Trophoblast cell (in vitro differentiated cells and primary cell): ENCODE measurements around the gene PCDHB10.
"Not testable (repeated sequence)": the region's sequence is repeated elsewhere in the genome, so short reads cannot be mapped to it uniquely, and the experiment has no call there.

ENCODE experiments used
- DNase-seq, 2 donors: peaks; one replicate each; pipeline ENCODE4 v3.0.0-alpha.2; 2016
- H2AFZ ChIP-seq: 2 replicates; pipeline ENCODE4 v1.6.1; 2013; ENCODE audit warnings: low read length, moderate library complexity, mild to moderate bottlenecking; ENCODE audit not compliant: insufficient read depth, poor library complexity
- H2AK5ac ChIP-seq: 2 replicates; pipeline ENCODE4 v1.6.1; 2013; ENCODE audit warnings: mild to moderate bottlenecking, low read length
- H2BK120ac ChIP-seq: 2 replicates; pipeline ENCODE4 v1.6.1; 2013; ENCODE audit warnings: low read length, mild to moderate bottlenecking, moderate library complexity; ENCODE audit not compliant: insufficient read depth, poor library complexity
- H2BK12ac ChIP-seq: 2 replicates; pipeline ENCODE4 v1.6.1; 2013; ENCODE audit warnings: mild to moderate bottlenecking, low read length, moderate library complexity
- H2BK5ac ChIP-seq: 2 replicates; pipeline ENCODE4 v1.6.1; 2013; ENCODE audit warnings: low read length, low read depth, moderate library complexity, mild to moderate bottlenecking; ENCODE audit not compliant: poor library complexity
- H3K14ac ChIP-seq: 2 replicates; pipeline ENCODE4 v1.6.1; 2013; ENCODE audit warnings: mild to moderate bottlenecking, low read length
- H3K18ac ChIP-seq: 2 replicates; pipeline ENCODE4 v1.6.1; 2013; ENCODE audit warnings: mild to moderate bottlenecking, low read length
- H3K23ac ChIP-seq: 2 replicates; pipeline ENCODE4 v1.6.1; 2013; ENCODE audit warnings: low read length
- H3K27ac ChIP-seq: 2 replicates; pipeline ENCODE4 v1.5.1; 2013; ENCODE audit warnings: low read depth, mild to moderate bottlenecking, inconsistent platforms, low read length, moderate library complexity
- H3K27me3 ChIP-seq: 2 replicates; pipeline ENCODE4 v1.6.1; 2013; ENCODE audit warnings: inconsistent platforms, mild to moderate bottlenecking, low read length, moderate library complexity; ENCODE audit not compliant: insufficient read depth
- H3K36me3 ChIP-seq, 2 experiments: 1 replicate in 1 of 2; 2 replicates in 1 of 2; pipeline ENCODE4 v1.6.1; 2013; ENCODE audit warnings: low read length in 2 of 2, mild to moderate bottlenecking in 2 of 2, moderate library complexity in 1 of 2; ENCODE audit not compliant: insufficient read depth in 2 of 2, control insufficient read depth in 1 of 2
- H3K4ac ChIP-seq: 2 replicates; pipeline ENCODE4 v1.6.1; 2013; ENCODE audit warnings: low read depth, mild to moderate bottlenecking, low read length, moderate library complexity
- H3K4me1 ChIP-seq, 2 experiments: 1 replicate in 1 of 2; 2 replicates in 1 of 2; pipeline ENCODE4 v1.6.1; 2013; ENCODE audit warnings: low read length in 2 of 2, mild to moderate bottlenecking in 2 of 2, moderate library complexity in 1 of 2; ENCODE audit not compliant: insufficient read depth in 2 of 2, control insufficient read depth in 1 of 2
- H3K4me2 ChIP-seq: 2 replicates; pipeline ENCODE4 v1.6.1; 2013; ENCODE audit warnings: inconsistent platforms, mild to moderate bottlenecking, low read length, moderate library complexity
- H3K4me3 ChIP-seq: 2 replicates; pipeline ENCODE4 v1.5.1; 2013; ENCODE audit warnings: mild to moderate bottlenecking, low read depth, low read length, inconsistent platforms
- H3K79me1 ChIP-seq: one replicate; pipeline ENCODE4 v1.6.1; 2013; ENCODE audit warnings: low read length
- H3K79me2 ChIP-seq: 2 replicates; pipeline ENCODE4 v1.6.1; 2013; ENCODE audit warnings: low read length, mild to moderate bottlenecking; ENCODE audit not compliant: control insufficient read depth, insufficient read depth, poor library complexity
- H3K9ac ChIP-seq: 2 replicates; pipeline ENCODE4 v1.6.1; 2013; ENCODE audit warnings: mild to moderate bottlenecking, low read length
- H3K9me3 ChIP-seq: 2 replicates; pipeline ENCODE4 v1.6.1; 2013; ENCODE audit warnings: low read depth, mild to moderate bottlenecking, control low read depth, inconsistent platforms, low read length; ENCODE audit not compliant: insufficient read depth
- H4K12ac ChIP-seq: 2 replicates; pipeline ENCODE4 v1.6.1; 2013; ENCODE audit warnings: low read depth, mild to moderate bottlenecking, low read length, moderate library complexity
- H4K8ac ChIP-seq: 2 replicates; pipeline ENCODE4 v1.6.1; 2013; ENCODE audit warnings: low read depth, mild to moderate bottlenecking, low read length, moderate library complexity
- H4K91ac ChIP-seq: one replicate; pipeline ENCODE4 v1.6.1; 2013; ENCODE audit warnings: low read depth, mild to moderate bottlenecking, low read length, moderate library complexity
- WGBS: extraction: QIAGEN DNeasy Blood & Tissue Kit; methylation state at CpG from one replicate; pipeline ENCODE4 v1.1.7; 2013; ENCODE audit warnings: missing lambda C conversion rate; ENCODE audit not compliant: insufficient read length, insufficient coverage; ENCODE audit errors: extremely low coverage; 5-methylcytosine and 5-hydroxymethylcytosine counted together

Gene PCDHB10

DNA sequence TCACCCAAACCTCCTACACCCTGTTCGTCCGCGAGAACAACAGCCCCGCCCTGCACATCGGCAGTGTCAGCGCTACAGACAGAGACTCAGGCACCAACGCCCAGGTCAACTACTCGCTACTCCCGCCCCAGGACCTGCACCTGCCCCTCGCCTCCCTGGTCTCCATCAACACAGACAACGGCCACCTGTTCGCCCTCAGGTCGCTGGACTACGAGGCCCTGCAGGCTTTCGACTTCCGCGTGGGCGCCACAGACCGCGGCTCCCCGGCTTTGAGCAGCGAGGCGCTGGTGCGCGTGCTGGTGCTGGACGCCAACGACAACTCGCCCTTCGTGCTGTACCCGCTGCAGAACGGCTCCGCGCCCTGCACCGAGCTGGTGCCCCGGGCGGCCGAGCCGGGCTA lies 9.0 kb downstream of the PCDHB10 start:
- not testable (repeated sequence) for H2AK5ac ChIP-seq, H3K27me3 ChIP-seq, H3K4me2 ChIP-seq, H3K18ac ChIP-seq, H2BK5ac ChIP-seq, H3K79me1 ChIP-seq, H3K14ac ChIP-seq, H2BK120ac ChIP-seq, H3K9ac ChIP-seq, H2BK12ac ChIP-seq, H4K91ac ChIP-seq, H3K36me3 ChIP-seq, H4K8ac ChIP-seq, H3K79me2 ChIP-seq, H3K4me1 ChIP-seq, DNase-seq, H3K4me3 ChIP-seq, H3K23ac ChIP-seq, H3K9me3 ChIP-seq, H3K4ac ChIP-seq, H4K12ac ChIP-seq, H2AFZ ChIP-seq, H3K27ac ChIP-seq
- WGBS = no CpG with 5 or more reads among the region's 38 CpGs

- H3K4me1 ChIP-seq = not testable (repeated sequence)
Measured at GRCh38 chr5:141201646-141202045, 9.5 kb downstream of the PCDHB10 start.

DNA sequence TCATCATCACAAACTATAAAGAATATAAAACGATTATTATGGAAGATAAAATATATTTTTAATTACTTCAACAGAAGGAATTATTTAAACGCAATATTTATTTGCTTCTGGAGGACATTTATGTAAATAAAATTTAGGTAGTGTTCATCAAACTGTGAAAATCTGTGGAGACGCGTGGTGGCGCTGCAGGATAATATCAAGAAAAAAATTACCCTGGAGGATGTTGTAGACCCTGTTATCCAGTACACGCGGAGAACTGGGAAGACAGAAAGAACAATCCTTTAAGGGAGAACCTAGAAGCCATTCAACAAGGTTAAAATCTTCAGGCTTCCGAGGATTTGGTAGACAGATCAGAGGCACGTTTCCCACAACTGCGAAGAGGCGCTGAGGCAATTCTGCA lies 16.3 kb downstream of the PCDHB10 start, which contains the start of gene PCDHB12:
PCDHB12 (plus strand) TSS at position 242 of the 400 bp plus-strand sequence. CDS start 189 bp downstream, outside the sequence.
- H3K18ac ChIP-seq = no peak within 1 kb of the TSS
- no peak within 1 kb of the TSS for H3K4ac ChIP-seq
- H4K91ac ChIP-seq = no peak within 1 kb of the TSS
- DNase-seq = no peak
- H3K23ac ChIP-seq = no peak within 1 kb of the TSS
- H2BK120ac ChIP-seq = no peak within 1 kb of the TSS
- H3K36me3 ChIP-seq = peaks cover 0 to 1% of the 10 kb centered on the region in 2 experiments
- WGBS = no CpG with 5 or more reads among the region's 11 CpGs
- no peak within 1 kb of the TSS for H4K8ac ChIP-seq
- H3K4me3 ChIP-seq = no peak within 1 kb of the TSS
- no peaks in the 10 kb centered on the region for H3K9me3 ChIP-seq
- H3K79me1 ChIP-seq = no peaks in the 10 kb centered on the region
- no peak within 1 kb of the TSS for H3K27ac ChIP-seq
- no peak within 1 kb of the TSS for H2AFZ ChIP-seq
- H3K4me1 ChIP-seq = no peaks in the 10 kb centered on the region
- no peak within 1 kb of the TSS for H2BK12ac ChIP-seq
- no peak within 1 kb of the TSS for H4K12ac ChIP-seq
- no peak within 1 kb of the TSS for H2BK5ac ChIP-seq
- no peak within 1 kb of the TSS for H3K14ac ChIP-seq
- H3K27me3 ChIP-seq = no peaks in the 10 kb centered on the region
- no peak within 1 kb of the TSS for H2AK5ac ChIP-seq
- no peaks in the 10 kb centered on the region for H3K79me2 ChIP-seq
- no peak within 1 kb of the TSS for H3K4me2 ChIP-seq
- no peak within 1 kb of the TSS for H3K9ac ChIP-seq

More at GRCh38 chr5:141201646-141202045, 9.5 kb downstream of the PCDHB10 start:
- H3K27me3 ChIP-seq, H4K8ac ChIP-seq, H3K4ac ChIP-seq, DNase-seq, H2AK5ac ChIP-seq, H4K12ac ChIP-seq, H3K4me3 ChIP-seq, H3K23ac ChIP-seq, H4K91ac ChIP-seq, H3K14ac ChIP-seq, H2BK120ac ChIP-seq, H2BK5ac ChIP-seq, H3K79me2 ChIP-seq, H3K9me3 ChIP-seq, H2AFZ ChIP-seq, H3K4me2 ChIP-seq, H3K18ac ChIP-seq, H3K9ac ChIP-seq, H3K79me1 ChIP-seq, H2BK12ac ChIP-seq, H3K27ac ChIP-seq, H3K36me3 ChIP-seq: not testable (repeated sequence)
- no CpG with 5 or more reads among the region's 35 CpGs for WGBS

GRCh38 chr5:141210281-141210680 lies 18.1 kb downstream of the PCDHB10 start:
- not testable (repeated sequence) for H4K8ac ChIP-seq, H2BK12ac ChIP-seq
- WGBS = no CpG with 5 or more reads among the region's 39 CpGs

More at GRCh38 chr5:141210281-141210680, 18.1 kb downstream of the PCDHB10 start:
- H3K14ac ChIP-seq, H3K18ac ChIP-seq, H3K79me1 ChIP-seq, H3K4ac ChIP-seq, H3K4me3 ChIP-seq, H3K27ac ChIP-seq, H3K36me3 ChIP-seq, DNase-seq, H2AFZ ChIP-seq, H3K9ac ChIP-seq, H3K79me2 ChIP-seq, H3K4me2 ChIP-seq, H3K9me3 ChIP-seq, H4K91ac ChIP-seq, H2BK120ac ChIP-seq, H3K23ac ChIP-seq, H3K27me3 ChIP-seq, H4K12ac ChIP-seq, H3K4me1 ChIP-seq, H2BK5ac ChIP-seq, H2AK5ac ChIP-seq: not testable (repeated sequence)
